Right kidney (tissue), 1 donor: ENCODE results near the gene XPC.

Experiments used
- DNase-seq: peaks from one replicate; pipeline ENCODE4 v3.0.0-alpha.2; 2016

XPC gene

GRCh38 chr3:14148041-14148985 is 30.1 kb downstream of the XPC start:
- no peak for DNase-seq

GRCh38 chr3:14147617-14148016 is 30.8 kb downstream of the XPC start:
- DNase-seq: no peak

- DNase-seq: no peak
Observed at GRCh38 chr3:14147066-14147435, 31.4 kb downstream of the XPC start.

GRCh38 chr3:14146381-14147065 is 31.9 kb downstream of the XPC start:
- DNase-seq: no peak

GRCh38 chr3:14145670-14146380 is 32.6 kb downstream of the XPC start:
- no peak for DNase-seq

DNA sequence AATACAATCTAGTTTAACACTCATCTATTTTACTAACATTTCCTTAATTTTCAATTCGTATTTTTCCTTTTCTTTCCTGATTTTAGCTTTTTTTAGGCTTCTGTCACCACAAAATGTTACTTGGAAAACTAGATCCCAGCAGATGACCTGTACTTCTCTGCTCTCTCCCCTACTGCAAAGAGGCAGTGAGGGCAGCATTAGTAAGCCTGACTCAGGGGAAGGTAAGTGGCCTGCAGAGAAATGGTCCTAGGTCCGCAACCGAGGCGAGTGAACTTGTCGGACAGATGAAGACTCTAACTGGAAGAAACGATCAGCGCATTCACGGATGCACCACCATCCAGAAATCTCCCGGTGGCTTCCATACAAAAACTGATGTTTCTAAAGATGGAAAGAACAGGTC is 33.2 kb downstream of the XPC start:
- no peak for DNase-seq

GRCh38 chr3:14144423-14145075 is 33.9 kb downstream of the XPC start:
- peak; percentile 41 for DNase-seq

- no peak for DNase-seq
Observed at GRCh38 chr3:14143271-14144225, 34.9 kb downstream of the XPC start.

- DNase-seq: no peak
Observed at GRCh38 chr3:14142567-14143270, 35.7 kb downstream of the XPC start.

DNA sequence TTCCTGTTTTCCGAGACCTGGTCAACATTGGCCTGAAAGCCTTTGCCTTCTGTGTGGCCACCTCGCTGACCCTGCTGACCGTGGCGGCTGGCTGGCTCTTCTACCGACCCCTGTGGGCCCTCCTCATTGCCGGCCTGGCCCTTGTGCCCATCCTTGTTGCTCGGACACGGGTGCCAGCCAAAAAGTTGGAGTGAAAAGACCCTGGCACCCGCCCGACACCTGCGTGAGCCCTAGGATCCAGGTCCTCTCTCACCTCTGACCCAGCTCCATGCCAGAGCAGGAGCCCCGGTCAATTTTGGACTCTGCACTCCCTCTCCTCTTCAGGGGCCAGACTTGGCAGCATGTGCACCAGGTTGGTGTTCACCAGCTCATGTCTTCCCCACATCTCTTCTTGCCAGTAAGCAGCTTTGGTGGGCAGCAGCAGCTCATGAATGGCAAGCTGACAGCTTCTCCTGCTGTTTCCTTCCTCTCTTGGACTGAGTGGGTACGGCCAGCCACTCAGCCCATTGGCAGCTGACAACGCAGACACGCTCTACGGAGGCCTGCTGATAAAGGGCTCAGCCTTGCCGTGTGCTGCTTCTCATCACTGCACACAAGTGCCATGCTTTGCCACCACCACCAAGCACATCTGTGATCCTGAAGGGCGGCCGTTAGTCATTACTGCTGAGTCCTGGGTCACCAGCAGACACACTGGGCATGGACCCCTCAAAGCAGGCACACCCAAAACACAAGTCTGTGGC is 36.6 kb downstream of the XPC start:
- DNase-seq: no peak

DNA sequence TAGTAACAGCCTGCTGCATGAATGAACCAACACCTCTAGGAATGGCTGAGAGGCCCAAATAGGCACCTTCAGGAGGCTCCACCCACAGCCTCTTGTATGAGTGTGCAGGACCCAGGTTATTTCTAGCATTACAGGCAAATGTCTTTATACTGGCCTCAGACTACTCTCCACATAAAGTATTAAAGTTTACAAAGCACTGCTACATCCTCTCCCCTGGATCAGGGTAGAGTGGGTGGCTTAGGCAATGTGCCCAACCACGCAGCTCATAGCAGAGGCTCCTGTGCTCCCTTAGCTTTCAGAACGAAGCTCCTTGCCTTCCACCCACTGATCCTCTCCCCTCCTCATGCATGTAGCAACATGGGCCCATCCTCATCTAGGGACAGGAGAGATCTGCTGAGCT is 37.3 kb downstream of the XPC start:
- no peak for DNase-seq

DNA sequence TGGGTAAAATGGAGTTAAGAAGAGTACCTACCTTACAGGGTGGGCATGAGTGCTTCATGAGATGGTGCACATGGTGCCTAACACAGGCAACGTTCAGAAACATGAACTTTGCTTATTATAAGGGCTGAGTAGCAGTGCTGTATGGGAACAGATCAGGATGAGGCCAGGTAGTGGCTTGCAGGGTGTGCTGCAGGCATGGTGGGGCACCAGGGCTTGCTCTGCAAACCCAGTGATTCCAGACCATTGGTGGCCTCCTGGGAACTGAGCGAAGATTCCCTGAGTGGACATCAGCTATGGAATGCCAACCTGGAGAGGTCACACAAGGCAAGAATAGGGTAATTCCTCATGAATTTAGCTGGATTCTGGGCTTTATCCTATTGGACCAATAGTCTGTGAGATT is 37.7 kb downstream of the XPC start:
- no peak for DNase-seq

- no peak for DNase-seq
Observed at GRCh38 chr3:14139771-14140170, 38.6 kb downstream of the XPC start.

GRCh38 chr3:14138878-14139655 is 39.3 kb downstream of the XPC start:
- DNase-seq: no peak

- DNase-seq: no peak
Observed at GRCh38 chr3:14138109-14138877, 40.1 kb downstream of the XPC start.

- DNase-seq: no peak
Observed at GRCh38 chr3:14137445-14137844, 41.0 kb downstream of the XPC start.

- DNase-seq: no peak
Observed at GRCh38 chr3:14137004-14137403, 41.4 kb downstream of the XPC start.

DNA sequence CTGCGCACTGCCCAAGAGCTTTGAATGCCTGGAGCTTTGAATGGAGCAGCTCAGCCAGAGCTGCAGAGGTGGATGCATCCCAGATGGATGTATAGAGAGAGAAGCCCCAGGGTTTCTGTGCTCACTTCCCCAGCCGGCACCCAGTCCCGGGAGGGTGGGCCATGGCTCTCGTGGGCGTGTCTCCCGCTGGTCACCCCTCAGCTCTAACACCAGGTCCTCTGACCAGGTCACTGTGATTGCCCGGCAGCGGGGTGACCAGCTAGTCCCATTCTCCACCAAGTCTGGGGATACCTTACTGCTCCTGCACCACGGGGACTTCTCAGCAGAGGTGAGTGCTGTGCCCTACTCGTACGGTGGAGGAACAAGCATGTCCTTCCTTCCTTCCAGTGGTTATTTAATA is 42.8 kb downstream of the XPC start:
- DNase-seq: no peak
